HG03565 (cell line): ENCODE measurements around the gene TSFM.
"Not testable (repeated sequence)": the region's sequence is repeated elsewhere in the genome, so short reads cannot be mapped to it uniquely, and the experiment has no call there.

Experiments used
- ATAC-seq: cut with Tn5 transposase; IDR thresholded peaks from one replicate; pipeline ENCODE4 v1.9.1; 2021; ENCODE audit warnings: mild to moderate bottlenecking, moderate library complexity; ENCODE audit not compliant: unreplicated experiment

TSFM gene

DNA sequence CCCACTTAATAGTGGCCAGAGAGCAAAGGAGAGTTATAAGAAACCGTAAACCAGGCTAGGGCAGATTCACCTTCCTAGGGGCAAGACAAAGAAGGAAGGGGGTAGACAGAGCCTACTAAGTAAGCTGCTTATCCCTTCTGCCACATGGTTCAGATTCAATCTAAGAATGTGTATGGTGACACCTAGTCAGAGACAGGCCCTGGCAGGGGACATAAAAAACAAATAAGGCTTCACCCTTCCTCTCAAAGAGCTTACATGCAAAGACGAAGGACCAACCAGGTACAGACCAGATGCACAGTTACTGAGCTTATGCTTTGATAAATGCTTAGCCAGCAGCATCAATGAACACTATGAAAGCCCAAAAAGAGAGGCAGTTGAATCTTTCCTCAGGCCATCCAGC, 20.1 kb upstream of the TSFM start:
- ATAC-seq = no peak

DNA sequence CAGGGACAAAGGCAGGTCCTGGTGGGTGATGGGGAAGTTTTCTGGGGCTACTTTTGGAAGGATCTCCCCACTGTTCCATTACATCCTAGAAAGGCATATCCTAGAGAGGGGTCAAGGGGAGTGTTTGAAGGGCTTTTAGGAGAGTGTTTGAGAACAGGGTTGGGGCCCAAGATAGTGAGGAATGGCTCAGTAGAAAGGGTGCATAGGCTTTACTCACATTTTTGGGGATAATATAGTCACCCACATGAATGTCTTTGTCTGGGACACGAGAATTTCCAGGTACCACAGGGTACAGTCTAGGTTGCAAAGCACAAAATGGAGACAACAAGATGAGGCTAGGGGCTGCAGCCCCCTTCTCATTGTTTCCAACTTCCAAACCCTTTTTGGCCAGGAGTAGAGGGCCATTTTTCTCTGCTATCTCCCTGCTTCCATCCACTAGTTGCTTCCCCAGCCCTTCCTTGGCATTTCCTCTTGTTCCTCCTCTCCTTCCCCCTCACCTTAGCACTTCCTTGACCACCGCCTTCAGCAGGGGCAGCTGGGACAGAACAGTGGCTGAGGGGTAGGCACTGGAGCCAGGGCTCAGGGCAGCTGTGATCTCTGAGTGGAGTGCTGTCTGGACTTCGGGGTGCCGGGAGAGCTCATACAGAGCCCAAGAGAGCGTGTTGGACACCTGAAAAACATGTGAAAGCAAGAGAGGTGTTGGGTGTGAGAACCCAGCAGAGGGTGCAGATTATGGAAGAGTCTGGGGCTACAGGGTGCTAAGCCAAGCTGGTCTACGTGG, 18.5 kb upstream of the TSFM start:
- no peak for ATAC-seq

DNA sequence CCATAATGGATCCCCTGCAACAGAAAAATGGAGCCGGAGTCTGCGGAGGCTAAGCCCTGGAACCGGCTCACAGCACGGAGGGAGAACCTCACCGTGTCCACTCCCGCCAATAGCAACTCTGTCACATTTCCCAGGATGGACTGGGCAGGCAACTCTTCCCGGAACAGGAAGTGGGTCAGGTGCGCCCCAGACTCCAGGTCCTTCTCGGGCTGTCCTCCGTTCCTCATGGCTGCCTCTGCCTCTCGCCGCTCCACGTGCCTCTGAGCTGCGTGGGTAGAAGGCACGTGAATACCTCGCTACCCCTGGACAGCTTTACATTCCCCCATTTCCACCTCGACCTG, 18.0 kb upstream of the TSFM start:
- ATAC-seq = no peak

DNA sequence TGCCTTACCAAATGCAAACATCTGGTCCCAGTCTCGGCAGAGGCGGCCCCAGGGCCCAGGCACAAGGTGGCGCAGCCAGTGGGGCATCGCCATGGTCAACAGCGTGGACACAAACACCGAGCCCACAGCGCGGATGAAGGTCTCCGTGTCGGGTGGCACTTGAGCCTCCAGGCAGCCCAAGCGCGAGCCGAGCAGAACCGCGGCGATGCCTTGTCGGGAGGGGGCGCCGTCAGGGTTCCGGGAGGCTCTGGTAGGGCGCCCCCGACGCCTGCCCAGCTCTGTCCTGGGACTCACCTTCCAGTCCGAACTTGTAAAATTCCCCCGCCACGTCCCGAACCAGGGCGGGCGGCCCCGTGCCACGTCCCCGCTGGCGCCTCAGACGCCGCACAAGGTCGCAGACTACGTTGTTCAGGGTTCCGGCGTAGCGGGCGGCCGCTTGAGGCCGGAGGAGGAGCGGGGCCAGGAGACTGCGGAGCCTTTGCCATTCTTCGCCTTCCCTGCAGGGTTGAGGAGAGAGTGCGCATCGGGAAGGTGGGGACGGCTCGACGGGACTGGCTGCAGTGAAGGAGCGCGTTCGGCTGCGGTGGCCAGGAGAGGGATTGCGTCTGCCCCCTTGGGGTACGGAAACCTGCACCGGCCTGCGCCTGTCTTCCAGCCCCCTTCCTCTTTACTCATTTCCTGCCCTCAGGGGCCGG, 17.4 kb upstream of the TSFM start:
- peak; percentile 35 for ATAC-seq

DNA sequence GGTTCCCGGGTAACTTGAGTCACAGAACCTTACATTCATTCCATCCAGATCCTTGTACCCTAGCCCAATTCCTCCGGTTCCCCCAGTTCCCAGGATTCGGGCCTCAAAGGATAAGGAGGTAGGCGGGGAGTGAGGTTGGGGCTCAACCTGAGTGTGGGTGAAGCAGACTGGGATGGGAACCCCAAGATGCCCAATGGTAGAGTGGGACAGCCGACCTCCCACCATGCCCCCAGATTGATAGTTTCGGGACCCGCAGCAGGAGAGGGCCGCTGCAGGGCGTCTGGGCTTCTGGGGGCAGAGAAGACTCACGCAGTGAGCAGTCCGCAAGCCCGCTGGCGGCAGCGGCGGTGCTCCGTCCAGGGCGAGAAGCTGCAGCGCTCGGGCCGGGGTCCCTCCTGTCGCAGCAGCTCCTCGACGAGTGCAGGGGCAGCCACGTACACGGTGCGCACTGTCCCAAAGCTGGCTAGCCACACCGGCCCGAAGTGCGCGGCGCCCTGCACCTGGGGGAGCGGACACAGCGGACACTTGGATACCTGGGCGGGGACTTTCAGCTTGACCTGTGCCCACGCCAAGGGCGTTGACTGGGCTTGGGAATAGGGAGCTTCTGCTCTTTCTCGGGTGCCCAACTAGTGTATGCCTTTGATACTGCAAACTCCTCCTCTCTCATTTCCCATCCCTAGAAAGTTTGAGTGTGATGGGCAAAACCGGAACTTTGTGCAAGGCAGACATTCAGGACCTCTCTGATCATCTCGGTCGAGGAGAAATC, 16.7 kb upstream of the TSFM start:
- ATAC-seq = no peak

DNA sequence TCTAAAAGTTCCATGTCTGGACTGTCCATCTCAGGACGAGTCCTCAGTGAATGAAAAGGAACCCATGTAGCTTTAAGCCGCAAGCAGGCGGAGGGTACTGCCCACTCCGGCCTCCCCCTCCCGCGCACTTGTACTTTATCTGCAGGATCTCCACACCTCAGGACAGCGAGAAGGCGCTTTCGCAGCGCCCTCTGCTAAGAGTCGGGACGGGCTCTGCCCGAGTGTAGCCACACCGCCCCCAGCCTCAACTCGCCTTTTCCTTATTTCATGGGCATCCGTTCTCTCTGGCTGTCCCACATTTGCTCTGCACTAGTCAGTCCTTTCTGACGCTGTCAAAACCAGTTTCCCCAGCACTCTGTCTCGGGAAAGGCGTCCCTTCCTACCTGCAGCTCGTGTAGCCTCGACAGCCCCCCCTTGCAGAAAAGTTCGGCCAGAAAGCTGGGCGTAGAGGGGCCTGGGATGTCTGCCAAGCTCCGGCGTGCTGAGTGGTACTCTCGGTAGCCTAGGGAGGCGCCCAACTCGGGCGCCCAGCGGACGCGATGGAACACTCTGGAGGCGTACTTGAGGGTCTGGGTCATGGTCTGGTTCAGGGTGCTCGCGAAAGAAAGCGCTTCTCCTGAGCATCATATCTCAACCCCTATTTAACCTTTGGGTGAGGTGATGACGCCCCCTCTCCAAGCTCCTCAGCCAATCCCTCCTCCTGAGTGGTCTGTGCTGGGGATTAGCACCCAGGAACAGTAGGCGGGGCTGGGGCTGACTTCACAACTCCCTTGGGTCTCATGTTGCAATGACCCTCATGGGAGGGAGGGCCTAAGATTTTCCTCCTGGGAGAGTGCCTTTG, 15.9 kb upstream of the TSFM start, which contains the start of gene CYP27B1:
CYP27B1 (minus strand) TSS at position 615 of the 841 bp plus-strand sequence; CDS start at position 578, 37 bp downstream.
- no peak for ATAC-seq

DNA sequence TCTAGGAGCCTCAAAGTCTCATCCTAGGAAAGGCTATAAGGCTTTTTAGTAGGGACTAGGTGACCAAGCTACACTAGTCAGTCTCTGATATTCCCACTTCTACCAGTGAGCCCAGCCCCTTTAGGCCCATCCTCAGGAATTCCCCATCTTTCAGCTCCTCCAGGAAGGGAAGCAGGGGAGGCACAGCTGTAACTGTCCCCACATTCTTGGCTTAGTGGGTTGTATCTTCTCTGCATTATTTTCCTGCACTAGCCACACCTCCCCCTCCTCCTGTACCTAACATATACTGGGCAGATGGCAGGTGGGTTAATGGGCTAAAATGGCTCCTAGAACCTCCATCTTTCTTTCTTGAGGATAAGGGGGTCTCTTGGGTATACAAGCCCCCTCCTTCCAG, 15.3 kb upstream of the TSFM start:
- ATAC-seq = no peak

DNA sequence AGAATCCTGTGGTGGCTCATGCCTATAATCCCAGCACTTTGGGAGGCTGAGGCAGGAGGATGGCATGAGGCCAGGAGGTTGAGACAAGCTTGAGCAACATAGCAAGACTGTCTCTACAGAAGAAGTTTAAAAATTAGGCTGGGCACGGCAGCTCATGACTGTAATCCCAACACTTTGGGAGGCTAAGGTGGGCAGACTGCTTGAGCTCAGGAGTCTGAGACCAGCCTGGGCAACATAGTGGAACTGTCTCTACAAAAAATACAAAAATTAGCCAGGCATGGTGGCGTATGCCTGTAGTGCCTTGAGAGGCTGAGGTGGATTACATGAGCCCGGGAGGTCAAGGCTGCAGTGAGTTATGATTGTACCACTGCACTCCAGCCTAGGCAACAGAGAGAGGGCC, 14.7 kb upstream of the TSFM start:
- ATAC-seq = no peak

DNA sequence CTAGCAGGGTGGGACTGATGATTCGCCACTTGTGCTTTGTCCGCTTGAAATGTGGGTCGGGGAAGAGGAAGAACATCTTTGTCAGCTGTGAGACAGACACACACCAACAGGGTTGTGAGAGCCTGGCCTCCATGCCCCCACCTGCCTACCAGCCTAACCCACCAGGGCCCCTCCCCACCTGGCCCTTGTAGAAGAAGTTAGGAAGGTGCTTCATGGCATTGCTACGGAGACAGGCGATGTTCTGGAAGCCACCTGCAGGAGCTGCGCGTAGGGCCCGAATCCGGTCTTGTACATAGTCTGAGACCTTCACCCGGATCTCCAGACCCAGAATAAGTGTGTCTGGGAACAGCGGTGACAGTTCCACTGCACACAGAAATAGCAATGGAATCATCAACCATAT, 13.0 kb upstream of the TSFM start:
- no peak for ATAC-seq

DNA sequence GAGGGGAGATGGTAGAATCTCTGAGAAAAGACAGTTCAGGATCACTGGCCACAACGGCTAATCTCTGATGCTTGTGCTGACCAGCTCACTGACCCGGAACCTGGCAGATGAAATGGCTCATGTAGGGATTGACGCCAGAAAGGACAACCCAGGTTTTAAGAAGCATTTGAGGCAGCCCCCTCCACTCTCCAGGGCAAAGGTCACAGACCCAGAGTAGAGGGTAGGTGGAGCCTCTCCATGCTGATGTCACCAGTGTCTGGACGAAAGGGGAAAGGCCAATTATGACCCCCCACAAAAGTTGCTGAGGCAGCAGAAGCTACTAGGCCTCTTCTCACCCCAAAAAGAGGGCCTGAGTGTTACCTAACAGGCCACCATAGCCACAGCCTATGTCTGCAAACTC, 11.9 kb upstream of the TSFM start:
- no peak for ATAC-seq

DNA sequence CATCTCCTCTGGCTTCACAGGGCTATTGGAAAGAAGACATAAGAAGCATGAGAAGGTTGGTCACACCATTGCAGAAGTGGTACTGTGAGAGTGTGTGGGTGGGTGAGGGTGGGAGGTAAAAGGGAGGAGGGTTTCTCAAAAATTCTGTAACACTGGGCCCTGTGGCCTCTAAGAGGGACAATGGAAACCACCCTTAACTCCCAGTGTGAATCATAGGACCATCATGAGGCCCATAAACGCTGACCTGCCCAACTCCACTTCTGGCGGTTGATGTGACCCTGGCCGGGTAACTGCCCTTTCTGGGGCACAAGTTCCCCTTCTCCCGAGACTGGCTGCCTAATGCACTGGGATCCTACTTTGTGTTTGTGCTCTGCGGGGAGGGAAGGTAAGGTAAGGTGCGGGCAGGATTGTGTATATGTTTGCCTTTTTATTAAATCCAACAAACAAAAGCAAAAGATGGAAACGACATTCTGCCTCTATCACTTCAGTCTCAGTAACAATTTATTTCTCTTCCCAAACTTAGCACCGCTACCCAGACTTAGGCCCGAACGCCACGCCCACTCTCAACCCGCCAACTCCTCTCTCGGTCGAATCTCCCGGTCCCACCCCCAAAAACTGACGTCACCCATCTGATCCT, 11.2 kb upstream of the TSFM start:
- ATAC-seq = peak; percentile 55

DNA sequence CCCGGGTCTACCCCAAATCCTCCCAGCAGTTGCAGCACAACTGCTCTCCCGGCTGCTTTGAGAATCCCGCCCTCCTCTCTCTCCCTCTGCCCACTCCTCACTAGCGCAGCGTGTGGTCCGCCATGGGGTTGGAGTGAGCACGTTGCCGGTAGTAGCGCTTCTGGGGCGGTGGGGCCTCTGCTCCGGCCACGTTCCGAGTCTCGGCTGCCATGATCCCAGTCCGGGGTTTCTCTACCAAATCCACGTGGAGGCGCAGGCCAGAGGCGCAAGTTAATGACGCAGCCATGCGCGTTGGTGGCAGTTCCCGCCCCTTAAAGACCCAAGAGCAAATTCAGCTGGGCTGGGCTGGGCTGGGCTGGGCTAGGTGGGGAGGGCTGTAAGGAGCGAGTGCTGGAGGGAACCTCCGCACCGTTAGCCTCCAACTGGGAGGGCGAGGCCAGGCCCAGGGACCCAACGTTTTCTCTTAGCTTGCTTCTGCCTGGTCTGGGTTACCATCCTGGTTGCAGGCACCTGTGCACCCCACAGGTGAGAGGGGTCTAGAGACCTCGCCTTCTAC, 10.6 kb upstream of the TSFM start, which contains the start of gene METTL1:
METTL1 (minus strand) TSS at position 233 of the 556 bp plus-strand sequence; CDS start at position 211, 22 bp downstream.
- peak; percentile 77 for ATAC-seq

DNA sequence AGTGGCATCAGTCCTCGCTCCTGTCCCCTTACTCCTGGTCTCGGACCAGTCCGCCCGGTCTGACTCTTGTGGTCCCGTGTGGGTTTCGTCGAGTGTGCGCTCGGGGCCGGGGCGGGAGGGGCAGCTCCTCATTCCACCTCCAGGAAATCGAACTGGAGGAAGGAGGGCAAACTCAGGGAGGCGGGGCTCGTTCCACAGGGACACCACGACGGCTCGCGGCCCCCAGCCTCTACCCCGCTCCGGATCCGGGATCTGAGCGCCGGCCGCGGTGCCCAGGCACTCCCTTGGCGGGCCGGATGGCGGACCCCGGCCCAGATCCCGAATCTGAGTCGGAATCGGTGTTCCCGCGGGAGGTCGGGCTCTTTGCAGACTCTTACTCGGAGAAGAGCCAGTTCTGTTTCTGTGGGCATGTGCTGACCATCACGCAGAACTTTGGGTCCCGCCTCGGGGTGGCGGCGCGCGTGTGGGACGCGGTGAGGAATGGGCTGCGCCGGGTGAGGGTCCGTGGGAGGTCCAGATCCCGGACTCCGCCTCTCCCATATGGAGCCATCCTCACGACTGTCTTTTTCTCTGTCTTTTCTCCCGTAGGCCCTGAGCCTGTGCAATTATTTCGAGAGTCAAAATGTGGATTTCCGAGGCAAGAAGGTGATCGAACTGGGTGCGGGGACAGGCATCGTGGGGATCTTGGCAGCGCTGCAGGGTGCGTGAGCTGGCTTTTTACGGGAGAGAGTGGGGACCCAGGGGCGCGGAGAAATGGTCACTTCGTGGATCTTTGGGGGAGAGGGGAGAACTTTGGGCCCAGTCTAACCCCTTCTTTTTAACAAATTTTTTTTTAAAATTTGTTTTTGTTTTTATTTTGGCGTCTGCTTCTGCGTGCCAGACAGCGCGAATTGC, 9.9 kb upstream of the TSFM start, which contains the start of gene EEF1AKMT3:
EEF1AKMT3 (plus strand) TSS at position 186 of the 894 bp plus-strand sequence; CDS start at position 297, 111 bp downstream.
- ATAC-seq = peak; percentile 19

DNA sequence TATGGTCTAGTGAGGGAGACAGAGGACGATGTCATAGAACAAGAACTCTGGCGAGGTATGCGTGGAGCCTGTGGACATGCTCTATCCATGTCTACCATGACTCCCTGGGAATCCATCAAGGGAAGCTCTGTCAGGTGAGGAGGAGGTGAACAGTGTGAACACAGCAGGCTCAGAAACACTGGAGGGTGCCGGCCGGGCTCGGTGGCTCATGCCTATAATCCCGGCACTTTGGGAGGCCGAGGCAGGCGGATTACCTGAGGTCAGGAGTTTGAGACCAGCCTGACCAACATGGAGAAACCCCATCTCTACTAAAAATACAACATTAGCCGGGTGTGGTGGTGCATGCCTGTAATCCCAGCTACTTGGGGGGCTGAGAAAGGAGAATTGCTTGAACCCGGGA, 8.0 kb upstream of the TSFM start:
- ATAC-seq = not testable (repeated sequence)

DNA sequence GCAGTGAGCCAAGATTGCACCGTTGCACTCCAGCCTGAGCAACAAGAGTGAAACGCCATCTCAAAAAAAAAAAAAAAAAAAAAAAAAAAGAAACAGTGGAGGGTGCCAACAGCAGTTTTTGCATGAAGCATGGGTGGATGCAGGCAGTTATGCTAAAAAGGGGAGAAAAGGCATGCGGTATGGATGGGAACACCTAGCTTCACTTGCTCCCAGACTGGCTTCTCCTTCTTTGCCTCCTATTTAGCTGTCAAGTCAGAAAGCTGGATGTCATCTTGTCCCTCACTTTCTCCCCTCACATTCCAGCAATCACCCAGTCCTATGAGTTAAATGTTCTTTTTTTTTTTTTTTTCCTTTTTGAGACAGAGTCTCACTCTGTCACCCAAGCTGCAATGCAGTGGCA, 7.5 kb upstream of the TSFM start:
- ATAC-seq = no peak

DNA sequence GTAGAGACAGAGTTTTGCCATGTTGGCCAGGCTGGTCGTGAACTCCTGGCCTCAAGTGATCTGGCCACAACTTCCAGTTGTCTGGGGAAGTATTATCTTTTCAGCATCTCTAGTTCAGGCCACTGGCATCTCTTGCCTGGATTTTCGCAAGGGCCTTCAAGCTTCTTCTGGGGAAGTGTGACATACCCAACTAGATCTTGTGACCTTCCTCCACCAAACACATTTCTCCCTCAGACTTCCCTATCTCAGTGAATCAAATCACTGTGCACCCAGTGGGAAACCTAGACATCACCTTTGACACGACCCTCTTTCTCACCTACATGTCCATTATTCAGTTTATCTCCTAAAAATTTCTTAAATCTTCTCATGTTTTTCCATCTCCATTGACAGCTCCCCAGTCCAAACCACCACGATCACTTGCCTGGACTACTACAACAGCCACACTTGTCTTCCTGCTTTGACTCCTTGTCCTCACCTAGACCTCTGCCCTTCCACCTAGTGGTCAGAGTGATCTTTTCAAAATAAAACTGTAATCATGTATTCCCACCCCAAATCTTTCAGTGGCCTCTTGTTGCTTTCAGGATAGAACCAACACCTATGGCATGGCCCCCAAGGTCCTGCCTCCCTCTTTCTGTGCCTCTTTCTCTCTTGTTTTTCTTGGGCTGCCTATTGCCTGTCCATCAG, 6.9 kb upstream of the TSFM start:
- ATAC-seq = no peak

DNA sequence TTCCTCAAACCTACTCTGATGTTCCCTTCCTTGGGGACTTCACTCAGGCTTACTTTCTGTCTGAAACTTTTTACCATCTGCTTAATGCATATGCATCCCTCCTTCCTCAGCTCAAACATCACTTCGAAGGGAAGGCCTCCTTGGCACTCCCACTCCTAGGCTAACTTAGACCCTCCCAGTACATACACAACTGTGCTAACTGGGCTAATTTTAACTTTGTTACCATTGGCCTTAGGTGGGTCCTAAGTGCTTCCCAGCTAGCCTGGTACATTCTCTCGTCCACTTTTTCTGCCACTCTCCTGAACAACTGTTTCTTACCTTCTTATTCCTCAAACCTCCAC, 6.4 kb upstream of the TSFM start:
- ATAC-seq = no peak

DNA sequence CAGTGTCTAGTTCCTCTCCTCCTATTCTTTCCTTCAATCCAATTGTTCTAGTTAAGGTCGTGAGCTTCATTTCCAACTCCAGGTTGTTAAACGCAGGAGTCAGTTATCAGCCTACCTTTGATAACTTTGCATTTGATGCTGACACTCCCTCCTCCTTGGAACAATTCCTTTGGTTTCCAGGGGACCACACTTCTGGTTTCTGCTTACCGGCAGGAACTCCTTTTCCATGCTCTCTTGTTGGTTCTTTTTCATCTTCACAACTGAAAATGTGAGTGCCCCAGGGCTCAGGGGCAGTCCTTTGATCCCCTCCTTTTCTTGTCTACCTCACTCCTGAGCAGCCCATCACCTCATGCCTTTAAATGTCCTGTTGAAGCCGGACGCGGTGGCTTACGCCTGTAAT, 5.2 kb upstream of the TSFM start:
- ATAC-seq = no peak
